Measurements from ENCODE around the gene KLF16.
"Not testable (repeated sequence)": the region's sequence is repeated elsewhere in the genome, so short reads cannot be mapped to it uniquely, and the experiment has no call there.

The KLF16 gene

DNA sequence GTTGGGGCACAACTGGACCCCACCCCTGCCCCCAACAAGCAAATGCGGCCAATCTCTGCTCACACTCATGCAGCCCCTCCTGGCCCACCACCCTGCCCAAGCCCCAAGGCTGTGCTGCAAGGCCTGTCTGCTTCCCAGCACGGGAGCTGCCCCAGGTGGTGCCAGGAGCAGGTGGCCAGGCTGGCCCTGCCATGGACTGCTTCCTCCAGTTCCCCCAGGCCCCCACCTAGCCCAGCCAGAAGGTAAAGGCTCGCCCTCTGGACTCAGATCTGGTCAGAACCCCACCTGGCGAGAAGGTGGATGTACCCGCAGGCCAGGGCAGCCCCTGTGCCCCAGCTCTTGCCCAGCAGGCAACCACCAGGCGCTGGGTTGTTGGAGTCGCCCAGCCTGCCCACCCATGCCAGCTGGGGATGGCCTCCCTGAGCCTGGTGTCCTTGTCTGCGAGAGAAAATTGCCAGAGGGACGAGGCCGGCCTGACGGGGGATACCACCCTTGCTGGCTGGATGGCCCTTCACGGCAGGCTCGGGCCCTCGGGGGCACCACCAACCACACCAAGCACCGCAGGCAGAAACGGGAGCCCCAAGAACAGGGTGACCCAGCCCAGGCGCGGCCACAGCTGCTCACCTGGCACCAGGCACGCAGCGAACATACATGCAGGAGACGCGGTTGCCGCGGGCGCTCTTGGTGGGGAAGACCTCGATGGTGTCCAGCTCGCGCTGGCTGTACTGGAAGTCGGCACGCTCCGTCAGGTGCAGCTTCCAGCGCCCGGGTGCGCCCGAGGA lies 17.4 kb upstream of the KLF16 start:
- ATAC-seq (replicated peaks) (no peak), DNase-seq (no peak)
- no peak overlapping the region for H3K4me3 Mint-ChIP-seq
- H3K27ac Mint-ChIP-seq: peak overlapping the region; percentile 9
- no peaks in the 10 kb centered on the region for H3K27me3 Mint-ChIP-seq
- H3K36me3 Mint-ChIP-seq: peaks cover 9 to 11% of the 10 kb centered on the region in 2 donors
- H3K9me3 Mint-ChIP-seq: no peaks in the 10 kb centered on the region
- peaks cover 27 to 35% of the 10 kb centered on the region in 2 donors for H3K4me1 Mint-ChIP-seq

DNA sequence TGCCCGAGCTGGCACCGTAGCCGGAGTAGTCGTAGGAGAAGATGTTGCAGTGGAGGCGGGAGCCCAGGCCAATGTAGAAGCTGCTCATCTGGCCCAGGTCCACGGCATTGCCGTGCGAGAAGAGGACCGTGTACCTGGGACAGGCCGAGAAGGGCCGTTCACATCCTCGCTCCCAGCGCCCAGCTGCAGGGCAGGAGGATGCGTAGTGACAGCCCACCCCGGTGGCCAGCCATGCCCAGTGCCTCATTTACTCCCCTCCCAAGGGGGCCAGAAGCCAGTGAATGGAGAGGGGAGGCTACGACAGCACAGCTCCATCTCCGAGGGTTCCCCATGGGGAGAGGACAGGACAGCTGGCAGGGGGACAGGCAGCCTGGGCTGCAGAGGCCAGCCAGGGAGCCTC lies 16.6 kb upstream of the KLF16 start:
- ATAC-seq (replicated peaks); H3K4me3 Mint-ChIP-seq; H3K27me3 Mint-ChIP-seq; H3K9me3 Mint-ChIP-seq; DNase-seq; H3K27ac Mint-ChIP-seq: not testable (repeated sequence)
- Mint-ChIP-seq H3K4me1 (peaks cover 28 to 40% of the 10 kb centered on the region in 2 donors), H3K36me3 (peaks cover 14% of the 10 kb centered on the region in 2 donors)

- not testable (repeated sequence) for DNase-seq; H3K9me3 Mint-ChIP-seq; H3K4me3 Mint-ChIP-seq; ATAC-seq (replicated peaks); H3K27me3 Mint-ChIP-seq; H3K27ac Mint-ChIP-seq
- Mint-ChIP-seq H3K4me1 (peaks cover 24 to 42% of the 10 kb centered on the region in 2 donors), H3K36me3 (peaks cover 13 to 15% of the 10 kb centered on the region in 2 donors)
Observed at GRCh38 chr19:1878583-1878982, 15.2 kb upstream of the KLF16 start.

DNA sequence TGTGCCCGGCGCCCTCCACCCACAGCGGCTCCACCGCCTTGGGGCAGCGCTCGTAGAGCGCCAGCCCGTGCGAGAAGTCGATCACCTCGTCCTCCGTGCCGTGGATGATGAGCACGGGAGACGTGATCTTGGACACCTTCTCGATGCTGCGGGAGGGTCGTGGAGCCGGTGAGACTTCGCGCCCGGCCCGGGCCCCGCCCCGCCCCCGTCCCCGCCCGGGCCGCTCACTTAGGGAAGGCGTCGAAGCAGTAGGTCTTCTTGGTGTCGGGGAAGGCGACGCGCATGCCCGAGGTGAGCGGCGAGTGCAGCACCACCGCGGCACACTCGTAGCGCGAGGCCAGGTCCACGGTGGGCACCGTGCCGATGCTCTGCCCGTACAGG lies 13.9 kb upstream of the KLF16 start:
- not testable (repeated sequence) for H3K27ac Mint-ChIP-seq; ATAC-seq (replicated peaks); H3K9me3 Mint-ChIP-seq; DNase-seq; H3K27me3 Mint-ChIP-seq; H3K4me3 Mint-ChIP-seq
- Mint-ChIP-seq H3K36me3 (peaks cover 18 to 22% of the 10 kb centered on the region in 2 donors), H3K4me1 (peaks cover 14 to 41% of the 10 kb centered on the region in 2 donors)

DNA sequence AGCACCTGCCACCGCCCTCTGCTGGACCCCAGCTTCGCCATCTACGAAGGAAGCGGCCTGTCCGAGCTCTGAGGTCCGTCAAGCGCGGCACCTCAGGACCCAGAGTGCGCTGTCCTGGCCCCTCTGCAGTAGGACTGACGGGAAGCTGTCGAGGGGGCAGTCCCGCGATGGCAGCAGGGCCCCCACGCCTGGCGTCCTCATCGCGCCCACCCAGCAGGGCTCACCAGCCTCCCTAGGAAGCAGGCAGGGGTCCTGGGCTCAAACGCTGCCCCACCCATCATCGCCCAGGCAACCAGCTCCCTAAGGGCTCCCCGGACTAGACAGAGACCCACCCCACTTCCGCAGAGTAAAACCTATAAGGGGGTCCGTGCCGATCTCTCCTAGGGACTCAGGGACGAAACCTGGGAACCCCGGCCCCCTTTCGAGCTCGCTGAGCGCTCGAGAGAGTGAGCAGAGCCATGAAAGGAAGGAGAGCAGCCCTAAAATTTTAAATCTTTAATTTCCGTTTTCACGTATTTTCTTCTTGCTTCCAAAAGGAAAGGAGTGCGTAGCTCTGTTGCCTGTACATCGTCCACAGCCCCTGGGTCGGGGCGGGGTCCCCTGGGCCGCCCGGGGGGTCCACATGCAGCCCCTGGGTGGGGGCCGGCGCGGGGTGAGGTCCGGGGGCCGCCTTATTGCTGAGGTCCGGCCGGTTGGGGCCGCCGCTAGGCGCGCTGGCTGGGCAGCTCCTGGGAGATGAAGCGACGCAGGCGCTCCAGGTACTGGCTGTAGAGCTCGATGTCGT lies 13.3 kb upstream of the KLF16 start:
- DNase-seq, H3K27me3 Mint-ChIP-seq, H3K9me3 Mint-ChIP-seq: not testable (repeated sequence)
- Mint-ChIP-seq H3K27ac (peak overlapping the region; percentile 99), H3K4me1 (peaks cover 9 to 37% of the 10 kb centered on the region in 2 donors), H3K36me3 (peaks cover 18 to 22% of the 10 kb centered on the region in 2 donors), H3K4me3 (peak overlapping the region; percentile 98 to 100)
- peak; percentile 21 to 24 for ATAC-seq (replicated peaks)

GRCh38 chr19:1875646-1876495 lies 12.5 kb upstream of the KLF16 start:
- Mint-ChIP-seq H3K4me3 (peak overlapping the region; percentile 98 to 100), H3K9me3 (no peaks in the 10 kb centered on the region), H3K36me3 (peaks cover 19 to 22% of the 10 kb centered on the region in 2 donors), H3K4me1 (peaks cover 9 to 37% of the 10 kb centered on the region in 2 donors), H3K27ac (peak overlapping the region; percentile 99), H3K27me3 (no peaks in the 10 kb centered on the region)
- ATAC-seq (replicated peaks) (peak; percentile 96 to 97), DNase-seq (peak; percentile 85)

GRCh38 chr19:1875265-1875645 lies 11.9 kb upstream of the KLF16 start:
- H3K9me3 Mint-ChIP-seq, H3K27me3 Mint-ChIP-seq, DNase-seq: not testable (repeated sequence)
- ATAC-seq (replicated peaks): peak; percentile 2 to 14
- Mint-ChIP-seq H3K36me3 (peaks cover 25 to 26% of the 10 kb centered on the region in 2 donors), H3K27ac (peak overlapping the region; percentile 99), H3K4me3 (peak overlapping the region; percentile 98 to 100), H3K4me1 (peaks cover 12 to 43% of the 10 kb centered on the region in 2 donors)

- H3K27me3 Mint-ChIP-seq: no peaks in the 10 kb centered on the region
- peaks cover 12 to 44% of the 10 kb centered on the region in 2 donors for H3K4me1 Mint-ChIP-seq
- H3K27ac Mint-ChIP-seq: peak overlapping the region; percentile 99
- ATAC-seq (replicated peaks) (no peak), DNase-seq (no peak)
- H3K36me3 Mint-ChIP-seq: peaks cover 25 to 28% of the 10 kb centered on the region in 2 donors
- H3K4me3 Mint-ChIP-seq: peak overlapping the region; percentile 98 to 100
- H3K9me3 Mint-ChIP-seq: no peaks in the 10 kb centered on the region
Observed at GRCh38 chr19:1874554-1875185, 11.3 kb upstream of the KLF16 start.

DNA sequence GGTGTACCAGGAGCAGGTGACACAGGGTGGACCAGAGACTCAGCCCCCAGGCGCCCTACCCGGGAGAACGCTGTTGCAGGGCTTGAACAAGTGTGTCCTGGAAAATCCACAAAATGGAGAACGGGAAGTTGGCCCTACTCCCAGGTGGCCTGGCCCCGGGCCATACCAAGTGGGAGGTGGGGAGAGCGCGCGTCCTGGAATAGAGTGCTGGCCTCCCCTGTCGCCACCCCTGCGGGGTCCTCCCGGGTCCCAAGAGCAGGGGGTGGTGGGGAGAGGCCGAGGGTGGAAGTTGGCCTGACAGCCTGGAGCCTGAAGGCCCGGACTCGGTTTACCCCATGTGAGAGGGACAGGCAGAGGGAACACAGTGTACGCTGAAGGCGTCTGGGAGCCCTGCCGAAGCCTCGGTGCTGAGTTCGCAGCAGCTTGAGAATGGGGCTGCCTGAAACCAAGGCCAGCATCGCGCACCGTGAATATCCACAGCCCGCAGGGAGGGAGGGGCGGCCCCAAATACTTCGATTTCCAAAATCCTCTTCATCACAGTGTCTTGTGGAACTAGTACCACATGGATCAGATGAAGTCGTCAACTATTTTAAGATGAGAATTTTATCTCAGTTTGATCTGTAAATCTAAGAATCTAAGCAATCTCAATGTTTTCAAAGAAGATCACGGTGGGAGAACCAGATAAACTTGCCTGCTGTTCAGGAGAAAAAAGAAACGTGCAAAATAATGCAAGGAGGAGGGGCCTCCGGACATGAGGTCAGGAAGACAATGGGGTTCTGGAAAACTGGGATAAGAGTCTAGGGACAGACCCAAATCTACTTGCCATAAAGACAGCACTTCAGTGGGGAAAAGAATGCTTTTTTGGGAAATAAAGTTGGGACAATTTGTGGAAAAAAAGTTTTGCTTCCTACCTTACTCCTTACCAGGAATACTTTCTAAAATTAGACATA lies 10.4 kb upstream of the KLF16 start:
- H3K4me3 Mint-ChIP-seq: peak overlapping the region; percentile 98 to 100
- H3K9me3 Mint-ChIP-seq: no peaks in the 10 kb centered on the region
- H3K36me3 Mint-ChIP-seq: peaks cover 25 to 29% of the 10 kb centered on the region in 2 donors
- no peak for DNase-seq
- ATAC-seq (replicated peaks): no peak
- H3K4me1 Mint-ChIP-seq: peaks cover 12 to 44% of the 10 kb centered on the region in 2 donors
- no peaks in the 10 kb centered on the region for H3K27me3 Mint-ChIP-seq
- peak overlapping the region; percentile 76 for H3K27ac Mint-ChIP-seq

DNA sequence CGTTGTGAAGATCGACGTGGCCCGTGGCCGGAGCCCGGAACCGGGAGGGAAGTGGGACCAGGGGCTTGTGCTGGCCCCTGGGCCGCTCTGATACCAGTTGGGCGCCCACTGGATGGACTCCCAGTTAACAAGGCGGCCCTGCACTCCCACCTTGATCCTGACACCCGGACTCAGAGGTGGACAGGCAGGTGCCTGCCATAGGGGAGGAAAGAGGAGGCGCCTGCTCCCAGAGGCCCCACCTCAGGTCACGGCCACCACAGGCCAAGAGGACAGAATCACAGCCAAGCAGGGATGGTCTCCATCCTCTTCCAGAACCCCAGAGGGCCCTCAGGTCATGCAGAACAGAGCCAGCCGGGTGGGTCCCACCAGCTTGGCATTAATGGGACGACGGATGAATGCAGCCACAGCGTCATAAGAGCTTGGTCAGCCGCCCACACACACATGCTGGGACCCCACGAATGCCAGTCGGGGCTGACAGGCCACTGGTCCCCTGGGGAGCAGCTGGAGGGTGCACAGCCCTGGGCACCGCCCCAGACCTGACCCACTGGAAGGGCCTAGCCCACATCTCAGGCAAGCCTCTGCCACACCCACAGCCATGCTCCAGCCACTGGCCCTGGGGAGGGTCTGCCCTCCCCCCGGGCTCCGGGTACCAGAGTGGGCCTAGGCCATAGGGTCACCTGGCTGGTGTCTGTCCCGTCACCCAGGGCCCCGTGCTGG lies 9.6 kb upstream of the KLF16 start:
- H3K4me3 Mint-ChIP-seq: peak overlapping the region; percentile 29 to 37
- ATAC-seq (replicated peaks): no peak
- H3K27me3 Mint-ChIP-seq: no peaks in the 10 kb centered on the region
- H3K9me3 Mint-ChIP-seq: no peaks in the 10 kb centered on the region
- H3K4me1 Mint-ChIP-seq: peaks cover 14 to 44% of the 10 kb centered on the region in 2 donors
- peaks cover 23 to 26% of the 10 kb centered on the region in 2 donors for H3K36me3 Mint-ChIP-seq
- no peak for DNase-seq
- peak overlapping the region; percentile 47 for H3K27ac Mint-ChIP-seq

- H3K9me3 Mint-ChIP-seq: no peaks in the 10 kb centered on the region
- peaks cover 18 to 53% of the 10 kb centered on the region in 2 donors for H3K4me1 Mint-ChIP-seq
- H3K27me3 Mint-ChIP-seq: no peaks in the 10 kb centered on the region
- H3K4me3 Mint-ChIP-seq: no peak overlapping the region
- H3K36me3 Mint-ChIP-seq: peaks cover 24 to 27% of the 10 kb centered on the region in 2 donors
- no peak overlapping the region for H3K27ac Mint-ChIP-seq
- no peak for DNase-seq
- no peak for ATAC-seq (replicated peaks)
Observed at GRCh38 chr19:1871630-1872029, 8.3 kb upstream of the KLF16 start.

- peaks cover 18 to 48% of the 10 kb centered on the region in 2 donors for H3K4me1 Mint-ChIP-seq
- H3K4me3 Mint-ChIP-seq: no peak overlapping the region
- DNase-seq (no peak), ATAC-seq (replicated peaks) (no peak)
- peaks cover 24 to 27% of the 10 kb centered on the region in 2 donors for H3K36me3 Mint-ChIP-seq
- no peaks in the 10 kb centered on the region for H3K9me3 Mint-ChIP-seq
- no peak overlapping the region for H3K27ac Mint-ChIP-seq
- H3K27me3 Mint-ChIP-seq: no peaks in the 10 kb centered on the region
Observed at GRCh38 chr19:1871140-1871597, 7.8 kb upstream of the KLF16 start.
